SIG-M5 (cell line): ENCODE results near the gene VBP1.
"Not testable (repeated sequence)": the region's sequence is repeated elsewhere in the genome, so short reads cannot be mapped to it uniquely, and the experiment has no call there.

Experiments
- DNase-seq: peaks from one replicate; lab custom pipeline; 2025; lab: John Stamatoyannopoulos, UW

The VBP1 gene

GRCh38 chrX:155216179-155216939 is at the start of gene VBP1:
Gene VBP1, plus strand, starts transcription at chrX:155216460. Its CDS starts 23 bp downstream, at chrX:155216483.
- peak; percentile 49 for DNase-seq

GRCh38 chrX:155169881-155170280 is 46.4 kb upstream of the VBP1 start:
- DNase-seq, result no peak

GRCh38 chrX:155179346-155179997 is 36.8 kb upstream of the VBP1 start:
- no peak for DNase-seq

- peak; percentile 7 for DNase-seq
Measured at GRCh38 chrX:155188786-155189185, 27.5 kb upstream of the VBP1 start.

GRCh38 chrX:155211208-155211607 is 5.1 kb upstream of the VBP1 start:
- DNase-seq, result no peak

- DNase-seq, result no peak
Measured at GRCh38 chrX:155213731-155214130, 2.5 kb upstream of the VBP1 start.

GRCh38 chrX:155215443-155216178 is 649 bp upstream of the VBP1 start:
- no peak for DNase-seq

- no peak for DNase-seq
Measured at GRCh38 chrX:155216940-155217440, 730 bp downstream of the VBP1 start.

- DNase-seq, result no peak
Measured at GRCh38 chrX:155218777-155219176, 2.5 kb downstream of the VBP1 start.

GRCh38 chrX:155221351-155221750 is 5.1 kb downstream of the VBP1 start:
- no peak for DNase-seq

GRCh38 chrX:155223746-155224145 is 7.5 kb downstream of the VBP1 start:
- not testable (repeated sequence) for DNase-seq

- no peak for DNase-seq
Measured at GRCh38 chrX:155225774-155226173, 9.5 kb downstream of the VBP1 start.

- DNase-seq, result no peak
Measured at GRCh38 chrX:155231163-155231562, 14.9 kb downstream of the VBP1 start.

- no peak for DNase-seq
Measured at GRCh38 chrX:155235891-155236290, 19.6 kb downstream of the VBP1 start.

GRCh38 chrX:155237719-155238118 is 21.5 kb downstream of the VBP1 start:
- no peak for DNase-seq

- no peak for DNase-seq
Measured at GRCh38 chrX:155242300-155242699, 26.0 kb downstream of the VBP1 start.

- no peak for DNase-seq
Measured at GRCh38 chrX:155246748-155247147, 30.5 kb downstream of the VBP1 start.

- DNase-seq, result no peak
Measured at GRCh38 chrX:155247497-155247896, 31.2 kb downstream of the VBP1 start.

GRCh38 chrX:155251391-155251790 is 35.1 kb downstream of the VBP1 start:
- DNase-seq, result no peak

GRCh38 chrX:155259752-155260151 is 43.5 kb downstream of the VBP1 start:
- no peak for DNase-seq

GRCh38 chrX:155262970-155263754 is 46.9 kb downstream of the VBP1 start:
- no peak for DNase-seq
